ENCODE results near the gene POU2F3.

Gene POU2F3

GRCh38 chr11:120285256-120285655, 45.3 kb downstream of the POU2F3 start:
- H3K36me3 Mint-ChIP-seq = no peaks in the 10 kb centered on the region
- no peaks in the 10 kb centered on the region for H3K4me1 Mint-ChIP-seq
- peaks cover 23 to 31% of the 10 kb centered on the region in 2 donors for H3K27me3 Mint-ChIP-seq
- DNase-seq (no peak), ATAC-seq (replicated peaks) (no peak)
- no peak overlapping the region for H3K27ac Mint-ChIP-seq
- no peak overlapping the region for H3K4me3 Mint-ChIP-seq
- H3K9me3 Mint-ChIP-seq = no peaks in the 10 kb centered on the region

- DNase-seq (no peak), ATAC-seq (replicated peaks) (no peak)
- Mint-ChIP-seq H3K27me3 (peaks cover 19 to 30% of the 10 kb centered on the region in 2 donors), H3K4me3 (no peak overlapping the region), H3K4me1 (no peaks in the 10 kb centered on the region), H3K36me3 (no peaks in the 10 kb centered on the region), H3K27ac (no peak overlapping the region), H3K9me3 (no peaks in the 10 kb centered on the region)
These were observed 48.1 kb downstream of the POU2F3 start for GRCh38 chr11:120288021-120288420.

- ATAC-seq (replicated peaks) (no peak), DNase-seq (no peak)
- H3K4me3 Mint-ChIP-seq = no peak overlapping the region
- no peaks in the 10 kb centered on the region for H3K36me3 Mint-ChIP-seq
- H3K27ac Mint-ChIP-seq = no peak overlapping the region
- no peaks in the 10 kb centered on the region for H3K4me1 Mint-ChIP-seq
- H3K9me3 Mint-ChIP-seq = no peaks in the 10 kb centered on the region
- H3K27me3 Mint-ChIP-seq = peaks cover 33 to 44% of the 10 kb centered on the region in 2 donors
These were observed 49.5 kb downstream of the POU2F3 start for GRCh38 chr11:120289426-120289825.

DNA sequence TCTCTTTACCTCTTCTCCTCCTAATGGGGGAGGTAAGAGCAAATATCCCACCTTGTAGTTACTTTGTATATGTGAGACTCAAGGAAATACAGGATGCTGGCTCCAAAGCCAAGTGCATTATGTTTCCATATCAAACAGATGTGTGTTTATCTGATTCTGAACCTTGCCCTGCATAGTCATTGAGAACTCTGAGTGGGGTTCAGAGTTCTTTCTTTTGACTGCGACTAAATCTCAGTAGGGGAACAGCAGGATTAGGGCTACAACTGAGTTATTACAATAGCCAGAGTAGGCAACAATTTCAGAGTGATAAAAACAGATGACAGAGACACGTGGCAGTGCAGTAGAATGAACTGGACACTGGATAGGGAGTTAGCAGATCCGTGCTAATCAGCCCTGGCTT, 51.0 kb downstream of the POU2F3 start:
- DNase-seq = no peak

GRCh38 chr11:120293038-120293800, 53.3 kb downstream of the POU2F3 start:
- DNase-seq (no peak), ATAC-seq (replicated peaks) (no peak)
- no peaks in the 10 kb centered on the region for H3K36me3 Mint-ChIP-seq
- no peak overlapping the region for H3K4me3 Mint-ChIP-seq
- H3K9me3 Mint-ChIP-seq = no peaks in the 10 kb centered on the region
- peaks cover 41 to 54% of the 10 kb centered on the region in 2 donors for H3K27me3 Mint-ChIP-seq
- no peak overlapping the region for H3K27ac Mint-ChIP-seq
- H3K4me1 Mint-ChIP-seq = no peaks in the 10 kb centered on the region

More for the DNA sequence above, 51.0 kb downstream of the POU2F3 start:
- Mint-ChIP-seq H3K27me3 (peaks cover 36 to 47% of the 10 kb centered on the region in 2 donors), H3K4me3 (no peak overlapping the region), H3K27ac (no peak overlapping the region), H3K9me3 (no peaks in the 10 kb centered on the region), H3K36me3 (no peaks in the 10 kb centered on the region), H3K4me1 (no peaks in the 10 kb centered on the region)
- no peak for ATAC-seq (replicated peaks)

GRCh38 chr11:120294096-120294495, 54.2 kb downstream of the POU2F3 start:
- ATAC-seq (replicated peaks) (no peak), DNase-seq (no peak)
- Mint-ChIP-seq H3K9me3 (no peaks in the 10 kb centered on the region), H3K27me3 (peaks cover 46 to 60% of the 10 kb centered on the region in 2 donors), H3K4me1 (no peaks in the 10 kb centered on the region), H3K36me3 (no peaks in the 10 kb centered on the region), H3K27ac (no peak overlapping the region), H3K4me3 (no peak overlapping the region)

DNA sequence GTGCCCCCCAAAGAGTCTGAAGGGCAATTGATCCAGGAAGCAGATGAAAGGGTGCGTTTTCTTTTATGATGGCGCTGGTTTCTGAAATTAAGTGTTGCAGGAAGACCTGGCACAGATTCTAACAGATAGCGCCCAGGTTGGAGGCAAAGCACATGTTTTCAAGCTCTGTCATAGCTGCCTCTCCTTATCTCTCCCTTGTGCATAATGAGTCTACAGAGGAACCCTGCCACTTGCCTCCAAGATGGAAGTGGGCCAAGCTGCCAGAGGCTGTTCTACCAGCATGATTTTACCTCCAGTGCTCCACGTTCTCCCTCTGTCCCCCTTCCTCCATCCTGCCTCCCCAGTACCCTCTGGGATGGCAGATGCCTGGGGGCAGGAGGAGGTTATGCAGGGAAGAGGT, 55.2 kb downstream of the POU2F3 start:
- no peaks in the 10 kb centered on the region for H3K9me3 Mint-ChIP-seq
- DNase-seq = no peak
- H3K4me3 Mint-ChIP-seq = no peak overlapping the region
- no peak for ATAC-seq (replicated peaks)
- no peaks in the 10 kb centered on the region for H3K36me3 Mint-ChIP-seq
- peaks cover 0 to 2% of the 10 kb centered on the region in 2 donors for H3K4me1 Mint-ChIP-seq
- peaks cover 47 to 63% of the 10 kb centered on the region in 2 donors for H3K27me3 Mint-ChIP-seq
- no peak overlapping the region for H3K27ac Mint-ChIP-seq

GRCh38 chr11:120296554-120296953, 56.6 kb downstream of the POU2F3 start:
- no peak for ATAC-seq (replicated peaks)
- Mint-ChIP-seq H3K4me1 (peaks cover 0 to 2% of the 10 kb centered on the region in 2 donors), H3K36me3 (no peaks in the 10 kb centered on the region), H3K9me3 (no peaks in the 10 kb centered on the region), H3K27me3 (peaks cover 43 to 59% of the 10 kb centered on the region in 2 donors), H3K4me3 (no peak overlapping the region), H3K27ac (no peak overlapping the region)
- DNase-seq = no peak

GRCh38 chr11:120298461-120298860, 58.5 kb downstream of the POU2F3 start:
- no peak overlapping the region for H3K27ac Mint-ChIP-seq
- peaks cover 52 to 66% of the 10 kb centered on the region in 2 donors for H3K27me3 Mint-ChIP-seq
- no peaks in the 10 kb centered on the region for H3K9me3 Mint-ChIP-seq
- H3K36me3 Mint-ChIP-seq = no peaks in the 10 kb centered on the region
- H3K4me1 Mint-ChIP-seq = peaks cover 0 to 5% of the 10 kb centered on the region in 2 donors
- DNase-seq (no peak), ATAC-seq (replicated peaks) (no peak)
- H3K4me3 Mint-ChIP-seq = no peak overlapping the region

- H3K27me3 Mint-ChIP-seq = peaks cover 51 to 61% of the 10 kb centered on the region in 2 donors
- no peak overlapping the region for H3K4me3 Mint-ChIP-seq
- no peaks in the 10 kb centered on the region for H3K36me3 Mint-ChIP-seq
- DNase-seq (no peak), ATAC-seq (replicated peaks) (peak; percentile 10 to 34)
- no peaks in the 10 kb centered on the region for H3K9me3 Mint-ChIP-seq
- H3K27ac Mint-ChIP-seq = no peak overlapping the region
- H3K4me1 Mint-ChIP-seq = peaks cover 0 to 5% of the 10 kb centered on the region in 2 donors
These were observed 62.3 kb downstream of the POU2F3 start for GRCh38 chr11:120302001-120302805.

DNA sequence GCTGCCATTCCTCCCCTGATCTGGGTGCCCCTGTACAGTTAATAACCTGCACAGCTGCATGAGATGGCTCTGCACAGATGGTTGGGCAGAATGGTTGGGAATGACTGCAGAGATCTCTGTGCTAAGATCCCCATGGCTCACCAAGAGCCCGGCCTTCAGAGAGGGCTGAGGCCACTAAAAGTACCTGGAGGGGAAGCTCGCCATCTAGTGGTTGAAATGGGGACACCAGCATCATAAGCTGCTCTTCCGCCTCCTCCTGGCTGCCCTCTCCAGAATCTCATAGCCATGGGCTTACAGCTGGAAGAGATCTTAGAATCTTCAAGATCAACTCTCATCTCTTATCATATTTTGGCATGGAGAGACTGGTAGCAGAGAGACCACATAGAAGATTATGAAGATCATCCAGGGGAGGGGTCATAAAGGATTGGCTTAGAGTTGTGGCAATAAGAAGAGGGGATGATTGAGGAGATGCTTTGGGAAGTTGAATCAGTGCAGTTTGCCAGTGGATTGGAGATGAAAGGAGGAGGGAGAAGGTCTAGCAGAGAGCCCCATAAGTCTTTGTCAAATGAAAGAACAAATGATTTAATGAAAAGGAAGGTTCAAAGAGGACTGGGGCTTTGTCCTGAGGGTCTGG, 63.2 kb downstream of the POU2F3 start:
- peaks cover 0 to 5% of the 10 kb centered on the region in 2 donors for H3K4me1 Mint-ChIP-seq
- H3K27ac Mint-ChIP-seq = no peak overlapping the region
- H3K36me3 Mint-ChIP-seq = no peaks in the 10 kb centered on the region
- H3K4me3 Mint-ChIP-seq = no peak overlapping the region
- peak; percentile 90 to 92 for ATAC-seq (replicated peaks)
- peak; percentile 42 for DNase-seq
- no peaks in the 10 kb centered on the region for H3K9me3 Mint-ChIP-seq
- peaks cover 46 to 57% of the 10 kb centered on the region in 2 donors for H3K27me3 Mint-ChIP-seq

- DNase-seq (no peak), ATAC-seq (replicated peaks) (no peak)
- Mint-ChIP-seq H3K27me3 (peaks cover 37 to 46% of the 10 kb centered on the region in 2 donors), H3K4me1 (peaks cover 0 to 5% of the 10 kb centered on the region in 2 donors), H3K27ac (no peak overlapping the region), H3K9me3 (no peaks in the 10 kb centered on the region), H3K36me3 (no peaks in the 10 kb centered on the region), H3K4me3 (no peak overlapping the region)
These were observed 64.6 kb downstream of the POU2F3 start for GRCh38 chr11:120304526-120304925.

DNA sequence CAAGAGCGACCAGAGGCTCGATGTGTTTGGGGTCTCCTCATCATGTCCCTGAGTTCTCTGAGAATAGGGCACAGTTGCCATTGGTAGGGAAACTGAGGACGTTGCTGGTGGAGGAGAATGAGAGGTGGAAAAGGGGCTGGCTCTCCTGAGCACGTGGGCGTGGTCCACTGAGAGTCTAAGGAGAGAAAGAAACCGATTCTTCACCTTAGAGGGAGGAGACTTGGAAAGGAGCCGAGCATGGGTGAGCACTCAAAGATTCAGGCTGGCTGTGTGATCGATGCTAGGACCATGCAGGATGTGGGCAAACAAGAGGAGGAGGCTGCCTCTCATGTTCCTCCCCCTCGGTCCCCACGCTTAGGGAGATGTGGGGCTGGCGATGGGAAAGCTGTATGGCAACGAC, 65.3 kb downstream of the POU2F3 start:
- no peak overlapping the region for H3K27ac Mint-ChIP-seq
- H3K9me3 Mint-ChIP-seq = no peaks in the 10 kb centered on the region
- peaks cover 32 to 41% of the 10 kb centered on the region in 2 donors for H3K27me3 Mint-ChIP-seq
- no peak overlapping the region for H3K4me3 Mint-ChIP-seq
- H3K4me1 Mint-ChIP-seq = peaks cover 0 to 3% of the 10 kb centered on the region in 2 donors
- DNase-seq (no peak), ATAC-seq (replicated peaks) (no peak)
- no peaks in the 10 kb centered on the region for H3K36me3 Mint-ChIP-seq

- no peak overlapping the region for H3K4me3 Mint-ChIP-seq
- H3K36me3 Mint-ChIP-seq = no peaks in the 10 kb centered on the region
- ATAC-seq (replicated peaks) (no peak), DNase-seq (no peak)
- peaks cover 0 to 3% of the 10 kb centered on the region in 2 donors for H3K4me1 Mint-ChIP-seq
- H3K27me3 Mint-ChIP-seq = peaks cover 31 to 38% of the 10 kb centered on the region in 2 donors
- no peaks in the 10 kb centered on the region for H3K9me3 Mint-ChIP-seq
- H3K27ac Mint-ChIP-seq = no peak overlapping the region
These were observed 66.7 kb downstream of the POU2F3 start for GRCh38 chr11:120306519-120307242.

All from stimulated activated naive B cell treated with anti-CD40 and anti-IgM and Interleukin-4, amounts not matched to agents 10 μg/mL and 1 μg/mL and 100 μg/mL, for 72 hours (primary cell).